Measurements from ENCODE around the gene ITM2B.

The ITM2B gene

GRCh38 chr13:48258002-48258401, 25.0 kb downstream of the ITM2B start:
- Histone ChIP-seq H3K27ac (no peak overlapping the region), H3K27me3 (replicated peaks) (no peaks in the 10 kb centered on the region), H3K36me3 (replicated peaks) (peaks cover 48% of the 10 kb centered on the region), H3K4me3 (ENCODE audit: low read depth, low read length) (no peak overlapping the region)
- no peak for DNase-seq
- in situ Hi-C loops (cut with HindIII; ENCODE audit: low pct_ligation_motif_present, low sequenced_read_pairs) = no loop called here
- TF ChIP-seq CTCF (IDR thresholded peaks at IDR 0.05; ENCODE audit: low read depth, low read length, missing control alignments) = no peak

- Histone ChIP-seq H3K27me3 (replicated peaks) (no peaks in the 10 kb centered on the region), H3K36me3 (replicated peaks) (peaks cover 49% of the 10 kb centered on the region), H3K4me3 (ENCODE audit: low read depth, low read length) (no peak overlapping the region), H3K27ac (no peak overlapping the region)
- in situ Hi-C loops (cut with HindIII; ENCODE audit: low pct_ligation_motif_present, low sequenced_read_pairs) = no loop called here
- TF ChIP-seq CTCF (IDR thresholded peaks at IDR 0.05; ENCODE audit: low read depth, low read length, missing control alignments) = no peak
- no peak for DNase-seq
Observed at GRCh38 chr13:48258430-48258829, 25.4 kb downstream of the ITM2B start.

- in situ Hi-C loops (cut with HindIII; ENCODE audit: low pct_ligation_motif_present, low sequenced_read_pairs) = no loop called here
- H3K27ac ChIP-seq = no peak overlapping the region
- H3K27me3 ChIP-seq (replicated peaks) = no peaks in the 10 kb centered on the region
- no peak for TF ChIP-seq CTCF (IDR thresholded peaks at IDR 0.05; ENCODE audit: low read depth, low read length, missing control alignments)
- H3K4me3 ChIP-seq (ENCODE audit: low read depth, low read length) = no peak overlapping the region
- no peak for DNase-seq
- H3K36me3 ChIP-seq (replicated peaks) = peaks cover 41% of the 10 kb centered on the region
Observed at GRCh38 chr13:48260970-48261369, 28.0 kb downstream of the ITM2B start.

GRCh38 chr13:48263196-48263595, 30.2 kb downstream of the ITM2B start:
- H3K4me3 ChIP-seq (ENCODE audit: low read depth, low read length) = no peak overlapping the region
- no peak for DNase-seq
- H3K36me3 ChIP-seq (replicated peaks) = peaks cover 28% of the 10 kb centered on the region
- no peak for TF ChIP-seq CTCF (IDR thresholded peaks at IDR 0.05; ENCODE audit: low read depth, low read length, missing control alignments)
- in situ Hi-C loops (cut with HindIII; ENCODE audit: low pct_ligation_motif_present, low sequenced_read_pairs) = no loop called here
- H3K27me3 ChIP-seq (replicated peaks) = no peaks in the 10 kb centered on the region
- no peak overlapping the region for H3K27ac ChIP-seq

GRCh38 chr13:48264058-48264457, 31.1 kb downstream of the ITM2B start:
- Histone ChIP-seq H3K36me3 (replicated peaks) (peaks cover 22% of the 10 kb centered on the region), H3K4me3 (ENCODE audit: low read depth, low read length) (no peak overlapping the region), H3K27me3 (replicated peaks) (no peaks in the 10 kb centered on the region), H3K27ac (no peak overlapping the region)
- no peak for TF ChIP-seq CTCF (IDR thresholded peaks at IDR 0.05; ENCODE audit: low read depth, low read length, missing control alignments)
- in situ Hi-C loops (cut with HindIII; ENCODE audit: low pct_ligation_motif_present, low sequenced_read_pairs) = no loop called here
- DNase-seq = no peak

GRCh38 chr13:48265217-48265815, 32.3 kb downstream of the ITM2B start:
- no peak for TF ChIP-seq CTCF (IDR thresholded peaks at IDR 0.05; ENCODE audit: low read depth, low read length, missing control alignments)
- Histone ChIP-seq H3K4me3 (ENCODE audit: low read depth, low read length) (no peak overlapping the region), H3K27ac (no peak overlapping the region), H3K27me3 (replicated peaks) (no peaks in the 10 kb centered on the region), H3K36me3 (replicated peaks) (peaks cover 12% of the 10 kb centered on the region)
- in situ Hi-C loops (cut with HindIII; ENCODE audit: low pct_ligation_motif_present, low sequenced_read_pairs) = no loop called here
- no peak for DNase-seq

Data from brain microvascular endothelial cell (primary cell).